GM21619 (cell line): ENCODE measurements around the gene AP3B1.
A peak's percentile ranks its signal among the peaks of the same experiment; 100 is the strongest.

Source experiments
- ATAC-seq: cut with Tn5 transposase; IDR thresholded peaks from one replicate; pipeline ENCODE4 v1.9.1; 2021; ENCODE audit not compliant: unreplicated experiment

Gene AP3B1

GRCh38 chr5:78294248-78295034 lies at the start of gene AP3B1:
Gene AP3B1, minus strand, starts transcription at chr5:78294698. Its CDS starts 119 bp downstream, at chr5:78294579.
- ATAC-seq, result peak; percentile 85

GRCh38 chr5:78341440-78341839 lies 46.9 kb upstream of the AP3B1 start:
- ATAC-seq, result no peak

GRCh38 chr5:78339617-78340436 lies 45.3 kb upstream of the AP3B1 start:
- no peak for ATAC-seq

- no peak for ATAC-seq
Measured at GRCh38 chr5:78336698-78337097, 42.2 kb upstream of the AP3B1 start.

- ATAC-seq, result no peak
Measured at GRCh38 chr5:78335976-78336375, 41.5 kb upstream of the AP3B1 start.

- ATAC-seq, result no peak
Measured at GRCh38 chr5:78334811-78335210, 40.3 kb upstream of the AP3B1 start.

- no peak for ATAC-seq
Measured at GRCh38 chr5:78331523-78332080, 37.1 kb upstream of the AP3B1 start.

GRCh38 chr5:78328585-78329173 lies 34.2 kb upstream of the AP3B1 start:
- ATAC-seq, result no peak

GRCh38 chr5:78327761-78328510 lies 33.4 kb upstream of the AP3B1 start:
- no peak for ATAC-seq

- no peak for ATAC-seq
Measured at GRCh38 chr5:78326930-78327329, 32.4 kb upstream of the AP3B1 start.

GRCh38 chr5:78323241-78323640 lies 28.7 kb upstream of the AP3B1 start:
- no peak for ATAC-seq

GRCh38 chr5:78320401-78320800 lies 25.9 kb upstream of the AP3B1 start:
- ATAC-seq, result no peak

GRCh38 chr5:78318337-78318736 lies 23.8 kb upstream of the AP3B1 start:
- ATAC-seq, result no peak

- ATAC-seq, result no peak
Measured at GRCh38 chr5:78317515-78317914, 23.0 kb upstream of the AP3B1 start.

- no peak for ATAC-seq
Measured at GRCh38 chr5:78308703-78309102, 14.2 kb upstream of the AP3B1 start.

GRCh38 chr5:78300464-78301045 lies 6.1 kb upstream of the AP3B1 start:
- ATAC-seq, result no peak

GRCh38 chr5:78295035-78295961 lies 800 bp upstream of the AP3B1 start:
- ATAC-seq, result peak; percentile 13

GRCh38 chr5:78293851-78294247 lies 649 bp downstream of the AP3B1 start:
- ATAC-seq, result peak; percentile 1

GRCh38 chr5:78291687-78292086 lies 2.8 kb downstream of the AP3B1 start:
- no peak for ATAC-seq
